DMS 273 treated with DMSO at 0.1 percent for 48 hours (cell line): Measurements from ENCODE around the gene SFMBT1.

ENCODE experiments used
- DNase-seq: peaks from one replicate; lab custom pipeline; 2025; lab: John Stamatoyannopoulos, UW

SFMBT1 gene

GRCh38 chr3:52886049-52886730 is 159.7 kb downstream of the SFMBT1 start:
- DNase-seq, result no peak

DNA sequence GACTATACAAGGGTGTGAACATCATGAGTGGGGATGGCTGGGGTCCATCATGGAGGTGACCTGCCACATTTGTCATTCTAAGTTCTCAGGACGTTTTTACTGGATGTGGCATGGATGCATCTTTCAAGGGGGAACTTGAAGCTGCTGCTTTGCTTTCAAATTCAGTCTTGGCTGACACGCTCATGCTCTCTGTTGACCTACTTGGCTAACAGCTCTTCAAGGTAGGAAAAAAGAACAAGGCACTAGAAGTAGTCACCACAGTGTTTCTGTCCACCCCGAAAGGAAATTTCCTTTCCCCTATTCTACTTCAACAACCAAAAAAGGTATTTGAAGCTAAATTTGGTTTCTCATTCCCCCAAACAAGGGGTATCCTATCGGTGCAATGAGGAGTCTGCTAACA is 163.5 kb downstream of the SFMBT1 start:
- no peak for DNase-seq

DNA sequence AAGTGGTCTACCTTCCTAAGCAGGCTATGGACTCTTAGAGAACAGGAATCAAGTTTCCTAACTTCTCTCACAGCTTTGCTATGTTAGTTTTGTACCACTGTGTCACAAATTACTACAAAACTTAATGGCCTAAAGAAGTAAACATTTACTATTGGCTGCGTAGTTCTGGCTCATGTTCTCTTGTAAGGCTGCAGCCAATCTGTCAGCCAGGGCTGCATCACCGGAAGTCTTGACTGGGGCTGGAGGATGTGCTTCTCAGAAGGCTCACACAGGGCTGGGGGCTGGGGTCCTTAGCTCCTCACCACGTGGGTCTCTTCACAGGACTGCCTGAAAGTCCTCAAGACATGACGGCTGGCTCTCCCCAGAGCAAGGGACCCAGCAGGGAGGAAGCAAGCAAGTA is 164.0 kb downstream of the SFMBT1 start:
- DNase-seq, result no peak

DNA sequence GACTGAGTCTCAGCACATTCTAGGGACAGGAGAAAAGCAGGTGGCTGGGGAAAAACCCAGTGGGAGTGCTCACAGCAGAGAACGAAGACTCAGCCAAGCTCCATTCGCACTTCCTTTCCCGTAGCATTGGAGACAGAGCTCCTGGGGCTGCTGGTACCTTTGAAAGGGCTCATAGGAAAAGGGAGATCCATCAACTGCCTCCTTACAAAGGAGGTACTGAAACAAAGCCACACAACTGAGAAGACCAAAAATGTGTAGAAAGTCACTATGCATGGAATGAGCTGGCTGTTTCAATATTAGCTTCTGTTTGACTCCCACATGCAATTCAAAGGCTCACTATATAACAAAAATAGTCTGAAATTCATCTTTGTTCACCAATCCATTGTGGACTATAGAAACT is 165.4 kb downstream of the SFMBT1 start:
- DNase-seq, result no peak

GRCh38 chr3:52880047-52880446 is 165.8 kb downstream of the SFMBT1 start:
- no peak for DNase-seq

DNA sequence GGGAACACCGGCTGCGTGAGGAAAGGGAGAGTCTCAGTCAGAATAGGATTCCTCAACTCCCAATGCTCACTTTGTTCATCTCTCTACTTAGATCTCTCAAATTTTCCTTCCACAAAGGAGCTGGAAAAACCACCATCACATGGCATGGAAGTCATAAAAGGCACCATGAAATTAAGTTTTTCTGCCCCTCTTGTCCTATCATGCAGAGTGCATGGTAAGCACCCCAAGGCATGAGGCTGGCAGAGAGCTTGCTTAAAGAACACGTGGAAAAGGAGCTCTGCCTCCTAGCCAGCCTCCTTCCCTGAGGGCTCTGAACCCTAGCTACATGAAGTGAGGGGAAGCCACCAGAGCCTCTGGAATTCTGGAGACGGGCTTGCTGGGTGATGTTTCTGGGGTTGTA is 166.3 kb downstream of the SFMBT1 start:
- no peak for DNase-seq

- no peak for DNase-seq
Measured at GRCh38 chr3:52879090-52879489, 166.8 kb downstream of the SFMBT1 start.

- DNase-seq, result no peak
Measured at GRCh38 chr3:52877085-52877484, 168.8 kb downstream of the SFMBT1 start.

GRCh38 chr3:52874864-52875587 is 170.8 kb downstream of the SFMBT1 start:
- DNase-seq, result no peak

DNA sequence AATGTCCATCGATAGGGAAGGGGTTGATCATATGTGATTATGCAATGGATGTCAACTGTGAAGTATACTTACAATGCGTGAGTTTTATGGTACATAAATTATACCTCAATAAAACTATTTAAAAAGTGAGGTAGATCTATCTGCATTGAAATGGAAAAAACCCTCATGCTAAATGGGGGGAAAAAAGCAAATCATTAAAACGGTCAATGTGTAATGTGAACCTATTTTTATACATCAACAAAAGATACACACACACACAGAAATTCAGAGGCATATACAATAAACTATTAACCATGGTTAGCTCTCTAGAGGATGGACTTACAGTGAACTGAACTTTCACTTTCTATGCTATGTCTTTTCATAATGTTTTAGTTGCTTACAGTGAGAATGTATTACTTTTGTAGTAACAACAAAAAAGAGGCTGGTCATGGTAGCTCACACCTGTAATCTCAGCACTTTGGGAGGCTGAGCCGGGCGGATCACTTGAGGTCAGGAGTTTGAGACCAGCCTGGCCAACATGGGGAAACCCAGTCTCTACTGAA is 171.6 kb downstream of the SFMBT1 start:
- DNase-seq, result no peak

DNA sequence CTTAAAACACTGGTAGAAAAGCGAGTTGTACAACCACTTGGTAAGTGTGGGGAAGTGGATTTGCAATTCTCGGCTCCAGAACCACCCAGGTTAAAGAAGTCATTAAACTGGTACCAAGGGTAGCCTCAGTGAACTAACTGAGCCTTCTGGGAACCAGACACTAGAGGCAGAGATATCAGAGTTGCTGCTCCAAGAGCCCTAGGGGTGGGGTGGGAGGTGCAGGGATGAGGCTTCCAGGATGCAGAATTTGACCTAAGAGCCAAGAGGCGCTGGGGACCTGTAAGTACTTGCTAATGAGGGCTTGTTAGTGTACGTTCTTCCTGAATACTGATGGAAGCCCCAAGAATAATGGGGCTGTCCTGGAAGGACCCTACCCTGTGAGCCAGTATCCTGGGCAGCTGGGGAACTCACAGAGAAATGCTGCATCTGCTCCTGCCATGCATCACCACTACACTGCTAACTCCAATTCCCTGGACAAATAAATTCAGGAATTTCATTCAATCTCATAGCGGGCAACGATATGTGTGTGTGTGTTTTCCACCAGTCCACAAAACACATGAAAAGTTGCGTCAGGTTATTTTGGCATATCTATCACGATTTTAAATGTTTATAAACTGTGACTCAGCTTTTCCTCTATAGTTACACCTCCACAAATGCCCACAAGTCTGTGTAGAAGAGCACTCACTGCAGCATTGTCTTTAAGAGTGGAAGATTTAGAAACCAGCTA is 172.3 kb downstream of the SFMBT1 start:
- no peak for DNase-seq

- DNase-seq, result no peak
Measured at GRCh38 chr3:52872245-52872644, 173.6 kb downstream of the SFMBT1 start.

- DNase-seq, result no peak
Measured at GRCh38 chr3:52871761-52872160, 174.1 kb downstream of the SFMBT1 start.

DNA sequence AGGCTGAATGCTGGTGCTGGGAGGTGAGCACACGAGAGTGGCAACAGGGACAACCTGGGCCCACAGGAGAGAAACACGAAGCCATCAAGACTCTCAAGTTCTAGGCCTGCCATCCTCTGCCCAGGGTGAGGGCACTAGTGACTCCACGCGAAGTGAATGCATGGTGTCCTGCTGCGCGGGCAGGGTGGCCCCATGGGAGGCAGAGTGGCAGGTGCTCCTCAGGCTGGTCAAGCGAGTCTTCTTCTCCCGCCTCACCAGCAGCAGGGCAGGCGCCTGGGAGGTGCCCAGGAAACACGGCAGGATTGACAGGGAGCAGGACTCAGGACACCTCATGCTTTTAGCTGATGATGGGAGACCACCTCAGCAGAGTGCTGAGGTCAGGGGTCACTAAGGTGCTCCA is 175.4 kb downstream of the SFMBT1 start:
- DNase-seq, result no peak

GRCh38 chr3:52866427-52866826 is 179.4 kb downstream of the SFMBT1 start:
- no peak for DNase-seq

DNA sequence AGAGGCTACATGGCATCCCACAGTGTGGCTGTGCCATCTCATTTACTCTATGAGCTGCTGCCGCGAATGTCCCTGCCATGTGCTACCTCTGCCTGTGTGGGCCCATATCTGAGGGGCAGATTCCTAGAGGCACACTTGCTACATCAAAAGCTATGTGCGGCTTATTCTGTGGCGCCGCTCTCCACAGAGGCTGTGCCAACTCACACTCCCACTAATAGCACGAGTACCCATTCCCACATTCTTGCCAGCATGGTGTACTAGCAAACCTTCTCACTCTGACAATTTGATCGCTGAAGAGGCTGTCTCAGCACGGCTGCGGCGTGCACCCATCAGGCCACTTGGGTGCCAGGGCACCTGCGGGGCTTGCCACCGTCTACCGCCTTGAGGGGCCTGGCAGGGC is 179.9 kb downstream of the SFMBT1 start:
- DNase-seq, result no peak

- DNase-seq, result no peak
Measured at GRCh38 chr3:52860424-52860768, 185.5 kb downstream of the SFMBT1 start.

- no peak for DNase-seq
Measured at GRCh38 chr3:52859686-52860423, 186.0 kb downstream of the SFMBT1 start.

DNA sequence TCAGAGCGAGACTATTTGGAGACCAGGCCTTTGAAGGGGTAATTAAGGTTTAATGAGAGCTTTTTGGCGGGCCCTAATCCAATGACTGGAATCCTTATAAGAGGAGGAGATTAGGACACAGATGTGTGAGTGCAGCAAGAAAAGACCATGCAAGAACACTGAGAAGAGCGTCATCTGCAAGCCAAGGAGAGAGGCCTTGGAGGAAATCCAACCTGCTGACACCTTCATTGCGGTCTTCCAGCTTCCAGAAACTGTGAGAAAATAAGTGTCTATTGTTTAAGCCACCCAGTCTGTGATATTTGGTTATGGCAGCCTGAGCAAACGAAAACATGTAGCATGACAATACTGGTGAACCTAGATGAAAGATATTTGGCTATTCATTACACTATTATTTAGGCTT is 188.0 kb downstream of the SFMBT1 start:
- no peak for DNase-seq

- no peak for DNase-seq
Measured at GRCh38 chr3:52857133-52857532, 188.7 kb downstream of the SFMBT1 start.

- no peak for DNase-seq
Measured at GRCh38 chr3:52856666-52857065, 189.2 kb downstream of the SFMBT1 start.

DNA sequence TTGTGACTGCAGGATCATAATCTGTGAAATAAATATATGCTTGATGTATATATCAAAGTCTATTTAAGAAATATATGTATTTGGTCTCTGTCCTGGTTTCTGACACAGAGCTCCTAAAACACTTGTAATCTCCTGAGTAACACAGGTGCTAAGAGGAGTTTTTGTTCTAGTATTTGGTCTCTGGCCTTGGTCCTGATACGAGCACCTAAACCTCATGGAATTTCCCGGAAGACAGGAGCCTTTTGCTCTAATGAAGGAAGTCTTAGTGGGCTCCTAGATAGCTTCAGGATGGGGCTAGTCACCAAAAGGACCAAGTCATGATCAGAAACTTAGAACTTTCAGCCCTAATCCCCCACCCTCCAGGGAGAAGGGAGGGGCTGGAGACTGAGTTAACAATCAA is 191.9 kb downstream of the SFMBT1 start:
- DNase-seq, result no peak
